ENCODE results near the gene EHD3.

Gene EHD3

DNA sequence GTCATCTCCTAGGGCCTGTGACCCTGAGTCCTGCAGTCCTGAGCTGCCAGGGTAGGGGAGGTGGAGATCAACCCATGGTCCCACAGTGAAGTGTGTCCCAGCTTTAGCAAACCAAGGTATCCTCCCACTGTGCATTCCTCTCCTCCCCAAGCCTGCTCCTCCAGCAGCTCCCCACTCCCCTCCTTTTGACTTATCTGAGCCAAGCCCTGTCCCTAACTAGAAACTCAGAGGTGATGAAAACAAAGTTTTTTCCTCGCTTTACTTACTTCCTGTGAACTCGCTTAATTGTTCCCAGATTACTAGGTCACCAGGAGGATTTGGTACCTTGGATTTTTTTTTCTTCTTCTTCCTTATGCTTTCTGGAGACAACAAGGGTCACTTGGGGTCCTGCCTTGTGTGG, 80.8 kb downstream of the EHD3 start:
- H3K27ac ChIP-seq (ENCODE audit: low read depth, low read length) = no peak overlapping the region
- H3K9me3 ChIP-seq (ENCODE audit: insufficient read depth, low read length) = no peaks in the 10 kb centered on the region
- H4K20me1 ChIP-seq (ENCODE audit: low read depth, low read length) = no peaks in the 10 kb centered on the region
- no peaks in the 10 kb centered on the region for H3K9me2 ChIP-seq (replicated peaks; ENCODE audit: insufficient read depth, low read length)
- H3K27me3 ChIP-seq (ENCODE audit: low read length) = no peaks in the 10 kb centered on the region
- H3K36me3 ChIP-seq (ENCODE audit: low read length) = no peaks in the 10 kb centered on the region
- H3K4me2 ChIP-seq (ENCODE audit: low read depth, low read length, poor library complexity, severe bottlenecking) = no peak overlapping the region
- no peaks in the 10 kb centered on the region for H3F3A ChIP-seq (ENCODE audit: insufficient read depth)
- TF ChIP-seq, protein P1, sequence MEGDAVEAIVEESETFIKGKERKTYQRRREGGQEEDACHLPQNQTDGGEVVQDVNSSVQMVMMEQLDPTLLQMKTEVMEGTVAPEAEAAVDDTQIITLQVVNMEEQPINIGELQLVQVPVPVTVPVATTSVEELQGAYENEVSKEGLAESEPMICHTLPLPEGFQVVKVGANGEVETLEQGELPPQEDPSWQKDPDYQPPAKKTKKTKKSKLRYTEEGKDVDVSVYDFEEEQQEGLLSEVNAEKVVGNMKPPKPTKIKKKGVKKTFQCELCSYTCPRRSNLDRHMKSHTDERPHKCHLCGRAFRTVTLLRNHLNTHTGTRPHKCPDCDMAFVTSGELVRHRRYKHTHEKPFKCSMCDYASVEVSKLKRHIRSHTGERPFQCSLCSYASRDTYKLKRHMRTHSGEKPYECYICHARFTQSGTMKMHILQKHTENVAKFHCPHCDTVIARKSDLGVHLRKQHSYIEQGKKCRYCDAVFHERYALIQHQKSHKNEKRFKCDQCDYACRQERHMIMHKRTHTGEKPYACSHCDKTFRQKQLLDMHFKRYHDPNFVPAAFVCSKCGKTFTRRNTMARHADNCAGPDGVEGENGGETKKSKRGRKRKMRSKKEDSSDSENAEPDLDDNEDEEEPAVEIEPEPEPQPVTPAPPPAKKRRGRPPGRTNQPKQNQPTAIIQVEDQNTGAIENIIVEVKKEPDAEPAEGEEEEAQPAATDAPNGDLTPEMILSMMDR (IDR thresholded peaks at IDR 0.05; ENCODE audit: insufficient read depth, low read length, poor library complexity, severe bottlenecking) = no peak
- no peak for TF ChIP-seq EZH2phosphoT487 (conservative IDR thresholded peaks at IDR 0.05; ENCODE audit: low read length)
- H2AFZ ChIP-seq (ENCODE audit: low read depth, low read length, severe bottlenecking) = no peak overlapping the region
- H3K4me3 ChIP-seq (ENCODE audit: insufficient read depth, low read length, poor library complexity, severe bottlenecking) = no peak overlapping the region
- no peaks in the 10 kb centered on the region for H3K79me2 ChIP-seq (ENCODE audit: insufficient read depth, low read length)
- H3K9ac ChIP-seq (ENCODE audit: low read length) = no peak overlapping the region

DNA sequence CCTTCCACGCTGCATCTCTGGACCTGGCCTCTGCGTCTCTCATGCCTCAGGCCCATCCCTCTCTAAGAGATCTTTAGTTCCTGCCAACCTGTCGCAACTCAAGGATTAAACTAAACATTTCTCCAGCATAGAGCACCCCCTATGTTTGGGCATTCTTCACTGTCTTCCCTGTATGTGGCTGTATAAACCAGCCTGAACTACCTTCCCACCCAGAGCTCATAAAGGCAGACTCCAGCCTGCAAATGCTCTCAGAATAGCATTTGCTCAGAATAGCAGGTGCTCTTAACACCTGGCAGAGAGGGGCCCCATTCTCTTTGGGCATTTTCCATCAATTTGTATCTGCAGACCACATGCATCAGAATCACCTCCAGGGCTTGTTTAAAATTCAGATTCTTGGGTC, 83.4 kb downstream of the EHD3 start:
- no peaks in the 10 kb centered on the region for H3K36me3 ChIP-seq (ENCODE audit: low read length)
- H3F3A ChIP-seq (ENCODE audit: insufficient read depth) = no peaks in the 10 kb centered on the region
- no peak overlapping the region for H3K9ac ChIP-seq (ENCODE audit: low read length)
- no peaks in the 10 kb centered on the region for H3K79me2 ChIP-seq (ENCODE audit: insufficient read depth, low read length)
- H3K27ac ChIP-seq (ENCODE audit: low read depth, low read length) = no peak overlapping the region
- H3K9me3 ChIP-seq (ENCODE audit: insufficient read depth, low read length) = no peaks in the 10 kb centered on the region
- TF ChIP-seq, protein P1 (IDR thresholded peaks at IDR 0.05; ENCODE audit: insufficient read depth, low read length, poor library complexity, severe bottlenecking) = no peak
- TF ChIP-seq EZH2phosphoT487 (conservative IDR thresholded peaks at IDR 0.05; ENCODE audit: low read length) = no peak
- H2AFZ ChIP-seq (ENCODE audit: low read depth, low read length, severe bottlenecking) = no peak overlapping the region
- no peaks in the 10 kb centered on the region for H4K20me1 ChIP-seq (ENCODE audit: low read depth, low read length)
- H3K27me3 ChIP-seq (ENCODE audit: low read length) = no peaks in the 10 kb centered on the region
- H3K4me3 ChIP-seq (ENCODE audit: insufficient read depth, low read length, poor library complexity, severe bottlenecking) = no peak overlapping the region
- H3K9me2 ChIP-seq (replicated peaks; ENCODE audit: insufficient read depth, low read length) = no peaks in the 10 kb centered on the region
- no peak overlapping the region for H3K4me2 ChIP-seq (ENCODE audit: low read depth, low read length, poor library complexity, severe bottlenecking)

DNA sequence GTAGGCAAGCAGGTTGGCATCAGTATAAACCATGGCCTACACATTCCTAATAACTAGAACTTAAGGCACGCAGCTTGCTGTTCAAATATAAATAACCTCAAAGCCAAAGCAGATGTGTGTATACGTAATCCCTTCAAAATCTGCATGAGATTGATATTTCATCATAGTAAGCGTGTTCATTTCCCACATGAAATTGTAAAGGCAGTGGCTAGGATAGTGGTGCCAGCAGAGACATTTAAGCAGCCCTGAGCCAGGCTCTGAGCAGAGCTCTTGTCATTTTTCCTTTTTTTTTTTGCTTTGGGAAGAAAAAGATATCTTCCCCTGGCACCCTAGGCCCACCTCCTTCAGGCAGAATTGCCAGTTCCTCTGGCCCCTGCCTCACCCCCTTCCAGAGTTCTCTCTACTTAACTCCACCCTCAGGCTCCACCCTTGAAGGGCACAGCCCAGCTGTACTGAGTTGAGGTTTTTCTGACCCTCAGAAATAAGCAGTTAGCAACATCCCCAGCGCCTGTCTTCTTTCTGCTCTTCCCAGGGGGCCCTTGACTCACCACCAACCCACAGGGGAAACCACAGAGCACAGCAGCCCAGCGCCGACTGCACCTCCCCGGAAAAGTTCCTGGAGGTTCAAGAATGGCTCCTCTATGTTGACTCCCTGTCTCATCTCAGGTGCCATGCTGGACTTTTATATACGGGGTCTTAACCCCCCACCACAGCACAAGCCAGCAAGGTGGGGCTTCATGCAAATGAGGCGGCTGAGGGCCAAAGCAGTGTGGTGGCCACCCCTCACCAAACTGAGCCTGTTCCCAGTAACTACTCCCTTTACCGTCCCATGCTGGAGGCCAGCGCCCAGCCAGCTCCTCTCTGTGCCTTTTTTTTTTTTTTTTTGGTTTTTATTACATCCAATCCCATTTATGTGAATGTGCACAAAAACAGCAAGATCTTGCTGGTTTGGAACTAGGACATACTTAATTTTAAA, 84.7 kb downstream of the EHD3 start:
- no peak for TF ChIP-seq EZH2phosphoT487 (conservative IDR thresholded peaks at IDR 0.05; ENCODE audit: low read length)
- TF ChIP-seq, protein P1 (IDR thresholded peaks at IDR 0.05; ENCODE audit: insufficient read depth, low read length, poor library complexity, severe bottlenecking) = no peak
- Histone ChIP-seq H2AFZ (ENCODE audit: low read depth, low read length, severe bottlenecking) (no peak overlapping the region), H3K9ac (ENCODE audit: low read length) (no peak overlapping the region), H3K36me3 (ENCODE audit: low read length) (no peaks in the 10 kb centered on the region), H3F3A (ENCODE audit: insufficient read depth) (no peaks in the 10 kb centered on the region), H3K79me2 (ENCODE audit: insufficient read depth, low read length) (no peaks in the 10 kb centered on the region), H3K9me2 (replicated peaks; ENCODE audit: insufficient read depth, low read length) (no peaks in the 10 kb centered on the region), H3K4me3 (ENCODE audit: insufficient read depth, low read length, poor library complexity, severe bottlenecking) (no peak overlapping the region), H3K27ac (ENCODE audit: low read depth, low read length) (no peak overlapping the region), H4K20me1 (ENCODE audit: low read depth, low read length) (no peaks in the 10 kb centered on the region), H3K27me3 (ENCODE audit: low read length) (no peaks in the 10 kb centered on the region), H3K9me3 (ENCODE audit: insufficient read depth, low read length) (no peaks in the 10 kb centered on the region), H3K4me2 (ENCODE audit: low read depth, low read length, poor library complexity, severe bottlenecking) (no peak overlapping the region)

Data from SU-DHL-6 (cell line).